HG03196 (cell line): ENCODE results near the gene HCN3.
"Not testable (repeated sequence)": the region's sequence is repeated elsewhere in the genome, so short reads cannot be mapped to it uniquely, and the experiment has no call there.

Experiments
- ATAC-seq: cut with Tn5 transposase; IDR thresholded peaks from one replicate; pipeline ENCODE4 v1.9.1; 2021; ENCODE audit not compliant: unreplicated experiment

HCN3 gene

DNA sequence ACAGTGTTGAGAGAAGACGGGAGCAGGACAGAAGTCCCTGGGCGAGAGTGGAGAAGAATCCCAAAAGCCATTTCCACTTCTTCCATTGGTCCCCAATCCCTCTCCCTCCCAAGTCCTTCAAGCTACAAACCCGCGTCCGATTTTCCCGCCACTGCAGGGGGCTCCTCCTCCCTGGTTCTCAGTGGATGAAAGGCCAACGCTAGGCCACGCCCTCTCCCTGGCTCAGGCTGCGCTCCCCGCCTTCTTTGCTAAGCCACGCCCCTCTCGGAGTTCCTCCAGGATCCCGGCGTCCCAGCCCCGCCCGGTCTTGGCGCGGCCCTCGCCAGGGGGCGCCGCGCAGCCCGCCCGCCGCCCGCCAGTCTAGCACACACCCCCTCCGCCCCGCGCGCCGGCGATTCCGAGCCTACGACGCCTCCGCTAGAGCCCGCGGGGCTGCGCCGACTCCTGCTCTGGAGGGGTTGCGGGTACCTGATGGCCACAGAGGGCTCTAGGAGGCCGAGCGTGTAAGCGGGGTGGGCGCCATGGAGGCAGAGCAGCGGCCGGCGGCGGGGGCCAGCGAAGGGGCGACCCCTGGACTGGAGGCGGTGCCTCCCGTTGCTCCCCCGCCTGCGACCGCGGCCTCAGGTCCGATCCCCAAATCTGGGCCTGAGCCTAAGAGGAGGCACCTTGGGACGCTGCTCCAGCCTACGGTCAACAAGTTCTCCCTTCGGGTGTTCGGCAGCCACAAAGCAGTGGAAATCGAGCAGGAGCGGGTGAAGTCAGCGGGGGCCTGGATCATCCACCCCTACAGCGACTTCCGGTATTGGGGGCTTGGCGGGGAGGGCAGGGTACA, at the start of gene HCN3:
Gene HCN3 (plus strand): TSS at position 394 of the 832 bp plus-strand sequence. CDS start 128 bp downstream, at position 522.
- peak; percentile 54 for ATAC-seq

DNA sequence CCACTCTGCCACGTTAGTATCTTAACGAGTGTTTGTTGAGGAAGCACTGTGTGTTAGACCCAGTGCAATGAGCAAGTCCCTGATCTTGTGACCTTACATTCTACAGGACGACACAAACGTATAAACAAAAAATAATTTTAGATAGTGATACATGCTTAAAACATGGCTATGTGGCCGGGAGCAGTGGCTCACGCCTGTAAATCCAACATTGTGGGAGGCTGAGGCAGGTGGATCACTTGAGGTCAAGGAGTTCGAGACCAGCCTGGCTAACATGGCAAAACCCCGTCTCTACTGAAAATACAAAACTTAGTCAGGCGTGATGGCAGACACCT, 49.2 kb upstream of the HCN3 start:
- no peak for ATAC-seq

DNA sequence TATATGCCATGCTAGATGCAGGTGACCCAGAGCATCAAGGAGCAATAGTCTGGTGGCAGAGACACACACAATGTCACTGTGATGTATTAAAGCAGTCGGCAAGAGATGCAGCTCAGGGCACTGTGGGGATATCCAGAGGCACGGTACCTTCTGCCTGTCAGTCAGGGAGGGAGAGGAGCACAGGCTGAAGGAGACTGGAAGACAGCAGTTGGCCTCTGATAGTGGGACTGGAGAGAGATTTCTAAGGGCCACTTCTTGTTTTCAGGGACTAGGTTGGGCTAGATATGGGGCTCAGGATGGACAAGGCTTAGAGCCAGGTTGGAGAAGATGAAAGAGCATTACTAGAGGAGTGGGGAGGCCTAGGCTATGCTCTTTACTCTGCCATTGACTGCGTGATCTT, 46.0 kb upstream of the HCN3 start:
- ATAC-seq: not testable (repeated sequence)

DNA sequence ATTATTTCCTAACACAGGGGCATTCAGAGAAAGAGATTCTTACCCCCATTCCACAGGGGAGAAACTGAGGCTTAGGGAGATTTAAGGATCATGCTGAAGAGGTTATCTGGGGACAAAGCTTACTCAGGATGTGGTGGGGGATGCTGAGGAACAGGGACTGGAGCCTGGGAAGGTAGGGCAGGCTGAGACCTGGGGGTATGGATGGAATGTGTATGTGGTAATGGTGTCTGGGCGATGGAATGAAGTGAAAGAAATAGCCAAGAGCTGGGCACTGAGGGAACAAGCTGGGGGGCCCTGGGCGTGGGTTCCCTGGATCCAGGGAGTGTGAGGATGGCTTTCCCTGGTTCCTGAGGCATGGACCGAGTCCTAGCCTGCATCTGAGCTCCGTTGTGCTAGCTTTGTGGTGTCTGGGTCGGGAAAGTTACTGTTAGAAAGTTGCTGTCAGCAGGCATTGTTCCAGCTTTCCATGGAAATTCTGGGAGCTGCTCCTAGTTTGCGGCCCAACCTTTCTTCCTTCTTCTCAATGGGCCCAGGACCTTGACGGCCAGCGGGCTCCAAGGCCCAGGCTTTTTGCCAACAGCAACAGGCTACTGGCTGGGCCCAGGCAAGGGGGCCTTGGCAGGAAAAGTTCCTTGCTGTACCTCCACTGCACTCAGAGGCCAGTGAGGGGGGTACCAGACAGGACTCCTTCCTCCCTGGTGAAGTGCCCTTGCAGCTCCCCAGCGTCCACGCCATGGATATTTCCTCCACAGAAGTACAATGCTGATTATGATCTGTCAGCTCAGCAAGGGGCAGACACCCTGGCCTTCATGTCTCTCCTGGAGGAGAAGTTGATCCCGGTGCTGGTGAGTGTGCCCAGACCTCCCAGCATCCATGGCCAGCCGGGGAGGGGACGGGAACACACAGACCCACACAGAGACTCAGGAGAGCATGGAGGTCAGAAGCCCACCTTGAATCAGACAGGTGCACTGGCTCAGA, 45.0 kb upstream of the HCN3 start:
- ATAC-seq: not testable (repeated sequence)

DNA sequence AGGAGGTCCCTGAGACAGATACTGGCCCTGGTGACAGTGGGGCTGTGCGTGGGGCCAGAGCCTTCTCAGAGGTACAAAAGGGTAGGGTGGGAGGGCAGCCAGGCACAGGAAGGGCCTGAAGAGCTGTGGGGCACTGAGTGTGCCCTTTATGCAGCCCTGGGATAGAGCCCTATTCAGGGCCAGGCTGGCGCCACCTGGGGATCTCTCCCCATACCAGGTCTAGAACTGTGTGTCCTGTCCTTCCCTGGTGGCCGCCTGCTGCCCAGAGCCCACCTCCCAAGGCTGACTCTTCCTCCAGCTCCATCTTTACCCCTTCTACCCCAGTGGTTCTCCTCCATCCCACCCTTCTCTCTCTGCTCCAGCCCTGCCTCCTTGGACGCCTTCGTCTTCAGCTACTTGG, 43.8 kb upstream of the HCN3 start:
- not testable (repeated sequence) for ATAC-seq

DNA sequence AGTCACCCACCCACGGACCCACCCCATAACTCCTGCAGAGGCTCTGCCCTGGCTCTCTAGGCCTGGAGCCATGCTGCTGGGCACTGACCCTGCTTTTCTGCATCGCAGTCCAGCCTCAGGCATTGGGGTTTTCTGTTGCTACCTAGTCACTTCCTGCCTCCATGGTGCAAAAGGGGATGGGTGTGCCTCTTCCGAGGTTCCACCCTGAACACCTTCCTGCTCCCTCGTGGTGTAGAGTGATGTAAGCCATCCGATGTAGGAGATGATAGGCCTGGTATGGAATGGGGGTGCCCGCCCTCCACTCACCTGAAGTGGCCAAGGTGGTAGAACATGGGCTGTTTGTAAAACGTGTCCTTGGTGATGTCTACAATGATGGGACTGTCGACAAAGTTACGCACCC, 41.9 kb upstream of the HCN3 start:
- not testable (repeated sequence) for ATAC-seq

DNA sequence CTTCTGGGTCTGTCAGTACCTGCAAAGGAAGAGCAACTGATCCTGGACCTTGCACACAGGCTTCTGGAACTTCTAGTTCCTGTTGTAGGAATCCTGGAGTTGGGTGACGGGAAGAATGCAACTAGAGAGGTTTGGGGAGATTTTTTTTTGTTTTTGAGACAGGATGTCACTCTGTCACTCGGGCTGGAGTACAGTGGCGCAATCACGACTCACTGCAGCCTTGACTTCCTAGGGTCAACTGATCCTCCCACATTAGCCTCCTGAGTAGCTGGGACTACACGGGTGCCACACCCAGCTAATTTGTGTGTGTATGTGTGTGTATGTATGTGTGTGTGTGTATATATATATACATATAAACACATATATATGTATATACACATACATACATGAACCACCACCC, 40.8 kb upstream of the HCN3 start:
- no peak for ATAC-seq

DNA sequence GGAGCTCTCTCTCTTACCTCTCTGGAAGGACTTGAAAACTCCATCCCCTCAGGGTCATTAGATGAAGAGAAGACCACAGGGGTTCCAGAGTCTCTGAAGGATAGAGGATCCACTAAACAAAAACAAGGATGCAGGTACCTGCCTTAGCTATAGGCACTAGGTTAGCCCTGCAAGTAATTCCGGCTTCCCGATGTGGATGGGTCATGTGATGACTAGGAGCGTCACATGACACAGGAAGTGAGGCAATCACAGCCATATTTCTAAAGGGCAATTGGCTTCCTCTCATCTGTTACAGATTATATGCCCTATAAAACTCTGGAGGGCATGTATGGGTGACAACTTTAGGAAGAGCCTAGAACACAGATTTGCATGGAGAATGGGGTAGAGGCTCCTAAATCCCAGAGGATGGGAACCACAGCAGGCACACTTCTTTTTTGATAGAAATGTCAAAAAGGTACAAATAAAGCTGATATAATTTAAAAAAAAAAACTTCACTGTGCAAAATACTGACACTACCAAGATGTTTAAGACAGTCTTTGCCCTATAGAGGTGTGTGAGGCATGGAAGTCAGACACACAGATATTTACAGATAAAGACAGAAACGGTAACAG, 36.1 kb upstream of the HCN3 start:
- no peak for ATAC-seq

DNA sequence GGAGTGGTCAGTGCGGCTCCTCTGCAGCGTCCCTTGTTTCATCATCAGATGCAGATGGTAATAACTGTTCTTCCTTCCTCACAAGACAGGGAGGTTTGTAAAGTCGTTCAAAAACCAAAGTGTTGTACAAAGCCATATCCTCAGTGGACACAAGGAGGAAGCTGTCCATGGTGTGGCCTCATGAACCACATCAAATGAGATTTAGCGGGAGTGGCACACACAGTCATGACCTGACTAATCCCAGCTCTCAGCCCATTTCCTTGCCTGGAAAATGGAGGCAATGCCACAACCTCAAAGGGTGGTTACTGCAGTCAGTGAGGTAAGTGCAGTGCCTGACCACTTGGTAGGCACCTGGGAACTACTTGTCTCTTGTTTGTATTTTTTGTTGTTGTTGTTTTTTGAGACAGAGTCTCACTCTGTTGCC, 35.4 kb upstream of the HCN3 start:
- ATAC-seq: no peak

DNA sequence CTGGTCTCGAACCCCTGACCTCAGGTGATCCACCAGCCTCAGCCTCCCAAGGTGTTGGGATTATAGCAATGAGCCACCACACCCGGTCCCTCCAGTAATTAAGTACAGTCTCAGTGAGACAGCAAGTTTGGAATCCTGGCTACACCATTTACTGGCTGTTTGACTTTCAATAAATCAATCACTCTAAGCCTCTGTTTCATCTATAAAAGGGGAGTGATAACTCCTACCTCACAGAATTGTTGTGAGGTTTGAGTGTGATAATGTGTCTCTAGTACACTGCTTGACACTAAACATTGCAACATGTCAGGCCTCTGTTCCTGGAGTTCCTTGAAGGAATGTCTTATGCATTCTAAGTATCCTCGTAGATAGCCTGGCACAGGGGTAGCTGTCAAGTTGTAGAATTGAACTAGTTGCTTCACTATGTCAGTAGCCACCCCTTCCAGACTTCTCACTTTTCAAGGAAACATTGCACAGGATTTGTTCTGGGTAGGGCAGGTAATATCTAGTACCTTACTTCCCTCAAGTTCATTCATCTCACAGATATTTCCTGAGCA, 34.4 kb upstream of the HCN3 start:
- no peak for ATAC-seq

DNA sequence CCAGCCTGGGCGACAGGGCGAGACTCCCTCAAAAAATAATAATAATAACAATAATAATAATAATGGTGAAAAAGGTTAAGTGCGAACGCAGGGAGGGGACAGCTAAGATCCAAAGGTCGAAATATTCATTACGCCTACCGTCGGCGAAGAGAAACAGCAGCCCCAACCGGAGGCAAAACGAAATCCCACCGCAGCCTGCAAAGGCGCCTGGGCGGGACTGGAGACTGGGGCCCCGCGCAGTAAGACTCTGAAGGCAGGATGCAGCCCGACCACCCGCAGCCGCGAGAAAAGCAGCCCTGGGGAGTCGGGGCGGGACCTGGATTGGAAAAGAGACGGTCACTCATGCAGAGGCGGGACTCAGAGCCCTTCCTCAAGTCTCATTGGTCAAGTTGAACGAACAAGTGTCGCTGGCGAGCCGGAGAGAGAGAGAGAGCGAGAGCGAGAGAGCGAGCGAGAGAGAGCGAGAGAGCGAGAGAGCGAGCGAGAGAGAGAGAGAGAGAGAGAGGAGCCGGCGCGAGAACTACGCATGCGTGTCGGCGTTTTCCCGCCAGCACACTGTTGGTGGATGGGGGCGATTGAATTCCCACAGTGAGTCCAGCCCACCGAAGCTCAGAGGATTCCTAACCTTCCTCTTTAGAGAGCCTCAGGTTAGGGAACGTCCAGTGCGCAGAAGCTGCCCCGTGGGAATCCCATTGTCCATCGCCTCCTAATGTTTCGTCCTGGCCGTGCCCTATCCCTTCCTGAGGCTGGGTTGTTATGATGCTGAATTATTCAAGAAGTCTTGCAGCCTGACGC, 32.7 kb upstream of the HCN3 start:
- peak; percentile 84 for ATAC-seq

DNA sequence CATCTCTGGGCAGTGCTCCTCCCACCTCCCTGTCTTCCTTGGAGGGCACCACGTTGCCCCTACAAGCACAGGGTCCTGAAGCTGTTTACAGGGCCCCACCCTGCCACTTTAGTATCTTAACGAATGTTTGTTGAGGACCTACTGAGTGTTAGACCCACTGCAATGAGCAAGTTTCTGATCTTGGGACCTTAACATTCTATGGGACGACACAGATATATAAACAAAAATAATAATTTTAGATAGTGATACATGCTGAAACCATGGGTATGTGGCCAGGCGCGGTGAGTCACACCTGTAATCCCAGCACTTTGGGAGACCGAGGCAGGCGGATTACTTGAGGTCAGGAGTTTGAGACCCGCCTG, 32.1 kb upstream of the HCN3 start:
- no peak for ATAC-seq

DNA sequence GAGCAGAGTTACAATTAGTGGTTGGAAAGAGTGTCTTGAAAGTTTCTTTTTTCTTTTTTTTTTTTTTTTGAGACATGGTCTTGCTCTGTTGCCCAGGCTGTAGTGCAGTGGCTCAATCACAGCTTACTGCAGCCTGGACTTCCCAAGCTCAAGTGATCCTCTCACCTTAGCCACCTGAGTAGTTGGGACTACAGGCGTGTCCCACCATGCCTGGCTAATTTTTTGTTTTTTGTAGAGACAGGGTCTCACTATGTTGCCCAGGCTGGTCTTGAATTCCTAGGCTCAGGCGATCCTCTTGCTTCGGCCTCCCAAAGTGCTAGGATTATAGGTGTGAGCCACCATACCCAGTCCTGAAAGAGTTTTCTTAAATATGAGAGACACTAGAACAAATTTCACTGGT, 30.5 kb upstream of the HCN3 start:
- not testable (repeated sequence) for ATAC-seq

DNA sequence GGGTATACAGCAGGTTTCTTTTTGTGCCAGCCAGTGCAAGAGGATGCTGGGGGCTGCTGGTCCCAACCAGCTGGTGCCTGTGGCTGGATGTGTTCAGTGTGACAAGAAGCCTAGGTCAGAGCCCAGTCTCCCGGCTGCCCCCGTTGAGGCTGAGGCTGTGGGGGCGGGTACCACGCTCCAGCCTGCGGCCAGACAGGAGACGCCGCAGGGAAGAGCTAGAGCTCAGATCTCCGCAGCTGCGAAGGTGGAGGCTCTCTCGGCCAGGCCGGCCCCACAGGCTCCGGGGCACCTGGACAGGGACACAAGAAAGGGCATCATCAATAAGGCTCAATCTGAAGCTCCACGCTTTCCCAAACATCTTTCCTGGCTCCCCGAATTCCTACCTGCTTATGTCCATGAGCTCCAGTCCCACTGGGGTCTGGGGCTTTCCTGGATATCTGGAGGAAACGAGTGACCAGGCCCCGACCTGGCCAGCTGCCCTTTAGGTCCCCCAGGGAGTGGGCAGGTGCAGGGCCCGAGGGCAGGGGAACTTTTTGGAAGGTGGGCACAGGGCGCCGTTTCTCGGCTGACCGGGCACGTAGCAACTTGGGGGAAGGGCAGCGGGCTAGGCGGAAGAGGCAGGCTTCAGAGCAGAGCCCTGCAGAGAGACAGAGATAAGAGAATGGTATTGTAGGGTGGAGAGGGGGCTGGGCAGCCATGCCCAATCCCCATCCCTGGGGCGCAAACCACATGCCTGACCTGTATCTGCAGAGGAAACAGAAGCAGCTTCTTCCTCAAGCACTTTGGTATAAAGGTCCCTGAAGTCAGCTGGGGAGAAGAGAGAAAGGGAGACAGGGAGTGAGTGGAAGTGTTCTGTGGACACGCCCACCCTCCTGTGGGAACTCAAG, 29.4 kb upstream of the HCN3 start:
- no peak for ATAC-seq

DNA sequence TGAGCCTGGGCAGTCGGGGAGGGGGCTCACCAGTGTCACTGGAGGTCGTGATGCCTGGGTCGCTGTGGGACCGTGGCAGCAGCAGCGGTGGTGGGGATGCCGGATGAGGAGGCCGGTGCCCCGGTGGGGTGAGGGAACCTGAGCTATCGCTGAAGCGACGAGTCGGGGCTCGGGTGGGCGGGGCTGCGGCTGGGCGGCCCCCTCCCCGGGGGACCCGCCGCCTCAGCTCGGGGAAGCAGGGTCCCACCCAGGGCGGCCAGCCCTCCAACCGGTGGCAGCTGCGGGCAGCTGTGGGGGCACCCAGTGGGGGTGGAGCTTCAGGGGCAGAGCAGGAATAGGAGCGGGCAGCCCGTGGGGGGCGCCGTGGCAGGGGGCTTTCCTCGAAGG, 27.0 kb upstream of the HCN3 start:
- peak; percentile 2 for ATAC-seq

DNA sequence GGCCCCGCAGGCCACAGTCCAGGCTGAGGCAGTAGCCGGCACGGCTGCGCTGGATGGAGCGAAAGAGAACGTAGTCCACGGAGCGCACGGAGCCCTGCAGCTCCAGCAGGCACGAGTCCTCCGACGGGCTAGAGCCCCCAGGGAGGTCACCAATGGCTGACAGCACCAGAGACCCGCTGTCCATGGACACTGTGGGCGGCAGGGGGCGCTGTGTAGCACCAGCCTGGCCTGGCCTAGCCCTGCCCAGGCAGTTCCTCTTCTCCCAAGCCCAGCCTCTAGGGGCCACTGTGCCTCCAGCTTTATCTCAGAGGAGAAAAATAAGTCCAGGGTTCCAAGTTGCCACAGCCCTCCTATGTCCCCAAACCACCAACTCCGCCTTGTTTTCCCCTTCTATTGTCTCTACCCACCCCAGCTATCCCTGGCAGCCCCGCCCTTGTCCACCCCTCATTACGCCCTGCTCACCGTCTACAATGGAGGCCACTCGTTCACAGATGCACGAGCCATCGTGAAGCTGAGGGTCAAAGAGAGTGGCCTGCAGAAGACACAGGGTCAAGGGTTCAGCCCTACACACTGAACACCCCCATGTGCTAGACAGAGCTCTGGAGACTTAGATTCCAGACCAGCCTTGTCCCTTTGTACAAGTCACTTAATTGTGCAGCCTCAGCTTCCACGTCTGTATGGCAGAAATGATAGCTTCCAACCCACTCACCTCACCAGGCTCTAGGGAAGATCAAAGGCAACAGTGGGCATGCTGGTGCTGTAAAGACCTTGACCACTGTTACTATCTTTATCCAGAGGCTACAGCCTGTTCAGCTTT, 26.4 kb upstream of the HCN3 start:
- peak; percentile 72 for ATAC-seq

DNA sequence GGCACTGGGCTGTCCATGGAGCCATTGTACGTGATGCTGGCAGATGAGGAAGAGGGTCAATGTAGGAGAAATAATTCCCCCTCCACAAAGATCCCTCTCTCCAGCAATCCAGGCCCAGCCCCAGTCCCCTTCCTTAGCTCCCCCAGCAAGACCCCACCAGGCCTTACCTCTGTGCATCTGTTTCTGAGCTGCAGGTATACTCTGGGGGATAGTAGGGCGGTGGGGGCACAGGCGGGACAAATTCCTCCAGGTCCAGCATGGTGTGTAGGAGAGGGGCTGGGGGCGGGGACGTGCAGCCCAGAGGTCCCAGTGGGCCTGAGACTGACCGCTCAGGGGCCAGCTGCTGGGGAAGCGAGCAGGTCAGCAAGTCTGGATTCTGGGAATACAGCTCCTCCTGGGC, 25.7 kb upstream of the HCN3 start:
- ATAC-seq: no peak

DNA sequence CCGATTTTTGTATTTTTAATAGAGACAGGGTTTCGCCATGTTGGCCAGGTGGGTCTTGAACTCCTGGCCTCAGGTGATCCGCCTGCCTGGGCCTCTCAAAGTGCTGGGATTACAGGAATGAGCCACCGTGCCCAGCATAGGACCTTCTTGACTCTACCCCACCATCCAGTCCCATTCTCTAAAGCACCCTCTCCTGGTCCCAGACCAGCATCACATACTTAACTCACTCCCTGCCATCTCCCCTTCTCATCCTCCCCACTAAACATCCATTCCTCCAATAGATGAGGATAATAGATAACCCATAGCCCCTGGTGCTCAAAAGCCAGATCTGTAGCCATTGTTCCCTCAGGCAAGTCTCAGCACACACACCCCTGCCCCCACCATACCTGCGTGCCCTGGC, 24.1 kb upstream of the HCN3 start:
- no peak for ATAC-seq

DNA sequence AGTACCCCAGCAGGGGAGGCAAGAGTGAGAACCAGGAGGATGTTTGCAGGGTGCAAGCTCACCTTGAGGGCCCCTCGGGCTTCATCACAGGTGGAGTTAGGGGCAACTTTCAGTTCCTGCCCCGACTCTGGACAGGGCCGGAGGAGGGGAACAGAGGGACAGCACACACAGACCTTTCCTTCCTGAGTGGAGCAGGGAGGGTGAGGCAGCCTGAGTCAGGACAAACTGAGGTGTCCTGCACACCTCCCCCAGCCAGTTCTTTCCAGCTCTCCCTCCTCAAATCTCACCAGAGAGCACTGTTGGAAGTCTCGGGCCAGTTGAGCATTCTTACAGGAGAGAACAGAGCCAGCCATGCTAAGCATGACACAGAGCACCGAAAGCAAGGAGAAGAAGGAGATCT, 23.5 kb upstream of the HCN3 start:
- ATAC-seq: no peak
